Measurements from ENCODE around the gene KRT34. TPM values are rescaled to one million over a fixed set of nuclear protein-coding genes. Genes with fewer than 3 reads are reported as not detected.

The KRT34 gene
- polyA plus RNA-seq, 1 donor from 2014 or later = not detected

DNA sequence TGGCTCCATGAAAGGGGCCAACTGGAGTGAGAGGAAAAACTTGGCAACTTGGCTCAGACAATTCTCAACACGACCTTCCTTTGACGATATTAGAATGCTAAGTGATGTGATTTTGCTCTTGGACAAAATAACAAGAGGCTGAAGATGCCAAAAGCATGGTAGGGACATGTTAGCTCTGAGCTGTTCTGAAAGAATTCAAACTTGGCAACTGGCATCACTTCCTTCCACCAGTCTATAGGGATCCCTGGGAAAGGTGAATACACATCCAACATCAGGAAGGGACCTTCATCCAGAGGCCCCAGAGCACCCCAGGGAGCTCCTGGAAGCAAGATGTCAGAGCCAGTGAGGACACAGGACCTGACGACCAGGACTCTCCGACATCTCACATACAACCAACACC is 38.0 kb upstream of the KRT34 start:
- Histone ChIP-seq H2AFZ (ENCODE audit: low read depth, low read length) (no peak overlapping the region), H3K27ac (ENCODE audit: low read length) (no peak overlapping the region), H3K9me2 (ENCODE audit: insufficient read depth, low read length) (no peaks in the 10 kb centered on the region), H3K27me3 (ENCODE audit: insufficient read depth, low read depth, low read length) (no peaks in the 10 kb centered on the region), H4K20me1 (ENCODE audit: insufficient read depth) (no peaks in the 10 kb centered on the region), H3K4me3 (ENCODE audit: low read length) (no peak overlapping the region), H3K4me2 (ENCODE audit: low read length) (no peak overlapping the region), H3K36me3 (ENCODE audit: insufficient read depth, low read length) (no peaks in the 10 kb centered on the region), H3K9ac (ENCODE audit: low read length) (no peak overlapping the region), H3F3A (ENCODE audit: insufficient read depth, low read length, poor library complexity, severe bottlenecking) (no peaks in the 10 kb centered on the region), H3K9me3 (ENCODE audit: low read length) (no peaks in the 10 kb centered on the region), H3K79me2 (replicated peaks; ENCODE audit: insufficient read depth, low read length) (no peaks in the 10 kb centered on the region)
- TF ChIP-seq POLR2AphosphoS5 (IDR thresholded peaks at IDR 0.05) (no peak), RAD21 (conservative IDR thresholded peaks at IDR 0.05) (no peak), EZH2 (IDR thresholded peaks at IDR 0.05; ENCODE audit: borderline replicate concordance, insufficient read depth, low read length, poor library complexity, severe bottlenecking) (no peak), EP300 (conservative IDR thresholded peaks at IDR 0.05; ENCODE audit: poor library complexity, severe bottlenecking) (no peak), TAF1 (IDR thresholded peaks at IDR 0.05; ENCODE audit: low read depth) (no peak), SMC3 (conservative IDR thresholded peaks at IDR 0.05; ENCODE audit: poor library complexity) (no peak), MXI1 (conservative IDR thresholded peaks at IDR 0.05; ENCODE audit: poor library complexity, severe bottlenecking) (no peak)
- TF ChIP-seq, protein P1, sequence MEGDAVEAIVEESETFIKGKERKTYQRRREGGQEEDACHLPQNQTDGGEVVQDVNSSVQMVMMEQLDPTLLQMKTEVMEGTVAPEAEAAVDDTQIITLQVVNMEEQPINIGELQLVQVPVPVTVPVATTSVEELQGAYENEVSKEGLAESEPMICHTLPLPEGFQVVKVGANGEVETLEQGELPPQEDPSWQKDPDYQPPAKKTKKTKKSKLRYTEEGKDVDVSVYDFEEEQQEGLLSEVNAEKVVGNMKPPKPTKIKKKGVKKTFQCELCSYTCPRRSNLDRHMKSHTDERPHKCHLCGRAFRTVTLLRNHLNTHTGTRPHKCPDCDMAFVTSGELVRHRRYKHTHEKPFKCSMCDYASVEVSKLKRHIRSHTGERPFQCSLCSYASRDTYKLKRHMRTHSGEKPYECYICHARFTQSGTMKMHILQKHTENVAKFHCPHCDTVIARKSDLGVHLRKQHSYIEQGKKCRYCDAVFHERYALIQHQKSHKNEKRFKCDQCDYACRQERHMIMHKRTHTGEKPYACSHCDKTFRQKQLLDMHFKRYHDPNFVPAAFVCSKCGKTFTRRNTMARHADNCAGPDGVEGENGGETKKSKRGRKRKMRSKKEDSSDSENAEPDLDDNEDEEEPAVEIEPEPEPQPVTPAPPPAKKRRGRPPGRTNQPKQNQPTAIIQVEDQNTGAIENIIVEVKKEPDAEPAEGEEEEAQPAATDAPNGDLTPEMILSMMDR (IDR thresholded peaks at IDR 0.05; ENCODE audit: poor library complexity, severe bottlenecking) = no peak
- TF ChIP-seq, protein P2, sequence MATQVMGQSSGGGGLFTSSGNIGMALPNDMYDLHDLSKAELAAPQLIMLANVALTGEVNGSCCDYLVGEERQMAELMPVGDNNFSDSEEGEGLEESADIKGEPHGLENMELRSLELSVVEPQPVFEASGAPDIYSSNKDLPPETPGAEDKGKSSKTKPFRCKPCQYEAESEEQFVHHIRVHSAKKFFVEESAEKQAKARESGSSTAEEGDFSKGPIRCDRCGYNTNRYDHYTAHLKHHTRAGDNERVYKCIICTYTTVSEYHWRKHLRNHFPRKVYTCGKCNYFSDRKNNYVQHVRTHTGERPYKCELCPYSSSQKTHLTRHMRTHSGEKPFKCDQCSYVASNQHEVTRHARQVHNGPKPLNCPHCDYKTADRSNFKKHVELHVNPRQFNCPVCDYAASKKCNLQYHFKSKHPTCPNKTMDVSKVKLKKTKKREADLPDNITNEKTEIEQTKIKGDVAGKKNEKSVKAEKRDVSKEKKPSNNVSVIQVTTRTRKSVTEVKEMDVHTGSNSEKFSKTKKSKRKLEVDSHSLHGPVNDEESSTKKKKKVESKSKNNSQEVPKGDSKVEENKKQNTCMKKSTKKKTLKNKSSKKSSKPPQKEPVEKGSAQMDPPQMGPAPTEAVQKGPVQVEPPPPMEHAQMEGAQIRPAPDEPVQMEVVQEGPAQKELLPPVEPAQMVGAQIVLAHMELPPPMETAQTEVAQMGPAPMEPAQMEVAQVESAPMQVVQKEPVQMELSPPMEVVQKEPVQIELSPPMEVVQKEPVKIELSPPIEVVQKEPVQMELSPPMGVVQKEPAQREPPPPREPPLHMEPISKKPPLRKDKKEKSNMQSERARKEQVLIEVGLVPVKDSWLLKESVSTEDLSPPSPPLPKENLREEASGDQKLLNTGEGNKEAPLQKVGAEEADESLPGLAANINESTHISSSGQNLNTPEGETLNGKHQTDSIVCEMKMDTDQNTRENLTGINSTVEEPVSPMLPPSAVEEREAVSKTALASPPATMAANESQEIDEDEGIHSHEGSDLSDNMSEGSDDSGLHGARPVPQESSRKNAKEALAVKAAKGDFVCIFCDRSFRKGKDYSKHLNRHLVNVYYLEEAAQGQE (IDR thresholded peaks at IDR 0.05; ENCODE audit: borderline replicate concordance) = no peak

DNA sequence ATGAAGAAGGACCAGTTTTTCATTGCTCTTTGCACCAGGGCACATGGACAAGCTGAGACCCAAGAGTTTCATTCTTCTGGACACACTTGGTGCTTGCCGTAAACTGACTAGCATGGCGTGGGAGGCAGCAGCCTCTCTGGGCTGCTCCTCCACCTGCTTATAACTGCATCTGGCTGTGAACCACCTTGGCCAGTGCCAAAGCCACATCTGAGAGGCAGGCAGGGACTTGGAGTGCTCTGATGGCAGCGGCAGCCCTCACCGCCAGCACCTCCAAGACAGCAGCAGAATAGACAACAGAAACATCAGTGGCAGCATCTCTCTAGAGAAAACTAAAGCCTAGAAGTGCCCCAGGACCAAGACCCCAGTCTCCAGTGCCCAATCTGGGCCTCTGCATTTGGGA is 37.6 kb upstream of the KRT34 start:
- H3K9ac ChIP-seq (ENCODE audit: low read length) = no peak overlapping the region
- H3K4me2 ChIP-seq (ENCODE audit: low read length) = no peak overlapping the region
- no peaks in the 10 kb centered on the region for H3K9me2 ChIP-seq (ENCODE audit: insufficient read depth, low read length)
- no peak overlapping the region for H2AFZ ChIP-seq (ENCODE audit: low read depth, low read length)
- H3K27ac ChIP-seq (ENCODE audit: low read length) = no peak overlapping the region
- no peaks in the 10 kb centered on the region for H3F3A ChIP-seq (ENCODE audit: insufficient read depth, low read length, poor library complexity, severe bottlenecking)
- H3K36me3 ChIP-seq (ENCODE audit: insufficient read depth, low read length) = no peaks in the 10 kb centered on the region
- TF ChIP-seq POLR2AphosphoS5 (IDR thresholded peaks at IDR 0.05) = no peak
- TF ChIP-seq TAF1 (IDR thresholded peaks at IDR 0.05; ENCODE audit: low read depth) = no peak
- TF ChIP-seq SMC3 (conservative IDR thresholded peaks at IDR 0.05; ENCODE audit: poor library complexity) = no peak
- TF ChIP-seq, protein P2 (IDR thresholded peaks at IDR 0.05; ENCODE audit: borderline replicate concordance) = no peak
- no peak for TF ChIP-seq RAD21 (conservative IDR thresholded peaks at IDR 0.05)
- no peak for TF ChIP-seq MXI1 (conservative IDR thresholded peaks at IDR 0.05; ENCODE audit: poor library complexity, severe bottlenecking)
- no peak for TF ChIP-seq EZH2 (IDR thresholded peaks at IDR 0.05; ENCODE audit: borderline replicate concordance, insufficient read depth, low read length, poor library complexity, severe bottlenecking)
- no peak for TF ChIP-seq EP300 (conservative IDR thresholded peaks at IDR 0.05; ENCODE audit: poor library complexity, severe bottlenecking)
- TF ChIP-seq, protein P1 (IDR thresholded peaks at IDR 0.05; ENCODE audit: poor library complexity, severe bottlenecking) = no peak
- no peaks in the 10 kb centered on the region for H3K27me3 ChIP-seq (ENCODE audit: insufficient read depth, low read depth, low read length)
- no peaks in the 10 kb centered on the region for H4K20me1 ChIP-seq (ENCODE audit: insufficient read depth)
- H3K9me3 ChIP-seq (ENCODE audit: low read length) = no peaks in the 10 kb centered on the region
- no peak overlapping the region for H3K4me3 ChIP-seq (ENCODE audit: low read length)
- H3K79me2 ChIP-seq (replicated peaks; ENCODE audit: insufficient read depth, low read length) = no peaks in the 10 kb centered on the region
